SU-DHL-6 (cell line): Measurements from ENCODE around the gene ACER3.

Source experiments
- H2AFZ ChIP-seq: fragments of 200-600 bp; sonication (generic); 2 replicates; pipeline ENCODE4 v1.6.1; 2014; ENCODE audit warnings: low read depth, mild to moderate bottlenecking, moderate library complexity, mixed read lengths, antibody characterized with exemption, low read length; ENCODE audit not compliant: severe bottlenecking
- H3F3A ChIP-seq: fragments of 200-600 bp; shearing (Covaris generic); 2 replicates; pipeline ENCODE4 v1.6.0; 2016; ENCODE audit warnings: antibody characterized with exemption, mild to moderate bottlenecking; ENCODE audit not compliant: insufficient read depth
- H3K27ac ChIP-seq: fragments of 200-600 bp; sonication (generic); 2 replicates; pipeline ENCODE4 v1.5.1; 2016; ENCODE audit warnings: low read depth, mild to moderate bottlenecking, low read length, moderate library complexity, mixed read lengths
- H3K27me3 ChIP-seq: fragments of 200-600 bp; sonication (generic), shearing (Covaris generic); 2 replicates; pipeline ENCODE4 v1.6.0; 2014; ENCODE audit warnings: mild to moderate bottlenecking, low read length
- H3K36me3 ChIP-seq: fragments of 200-600 bp; sonication (generic); 2 replicates; pipeline ENCODE4 v1.6.1; 2014; ENCODE audit warnings: mild to moderate bottlenecking, low read length, mixed read lengths
- H3K4me2 ChIP-seq: fragments of 300-600, 200-600 bp; shearing (Covaris generic), sonication (generic); 2 replicates; pipeline ENCODE4 v1.6.0; 2014; ENCODE audit warnings: low read length, low read depth, mild to moderate bottlenecking; ENCODE audit not compliant: poor library complexity, severe bottlenecking
- H3K4me3 ChIP-seq: fragments of 200-600 bp; sonication (generic); 2 replicates; pipeline ENCODE4 v1.5.1; 2014; ENCODE audit warnings: antibody characterized with exemption, low read length, mild to moderate bottlenecking, mixed read lengths; ENCODE audit not compliant: insufficient read depth, poor library complexity, severe bottlenecking
- H3K79me2 ChIP-seq: fragments of 200-600 bp; sonication (generic); 2 replicates; pipeline ENCODE4 v1.6.1; 2014; ENCODE audit warnings: mild to moderate bottlenecking, low read length, moderate library complexity; ENCODE audit not compliant: insufficient read depth
- H3K9ac ChIP-seq: fragments of 200-600 bp; sonication (generic); 2 replicates; pipeline ENCODE4 v1.7.0; 2014; ENCODE audit warnings: mild to moderate bottlenecking, low read length
- H3K9me2 ChIP-seq: fragments of 200-600 bp; sonication (generic); replicated peaks from 2 replicates; pipeline ENCODE4 v1.6.1; 2014; ENCODE audit warnings: low read length; ENCODE audit not compliant: insufficient read depth
- H3K9me3 ChIP-seq: fragments of 200-600 bp; sonication (generic); 2 replicates; pipeline ENCODE4 v1.6.1; 2014; ENCODE audit warnings: low read length, mixed read lengths; ENCODE audit not compliant: insufficient read depth
- H4K20me1 ChIP-seq: fragments of 200-600 bp; sonication (generic); 2 replicates; pipeline ENCODE4 v1.6.1; 2014; ENCODE audit warnings: low read depth, mild to moderate bottlenecking, antibody characterized with exemption, low read length, moderate library complexity, mixed read lengths
- EZH2phosphoT487 ChIP-seq: fragments of 200-600 bp; sonication (generic), shearing (Covaris generic); conservative IDR thresholded peaks from 2 replicates; pipeline ENCODE4 v1.6.1; 2018; ENCODE audit warnings: mild to moderate bottlenecking, antibody characterized with exemption, low read length, moderate library complexity, mixed read lengths
- TF ChIP-seq, protein P1 (sequence below): fragments of 200-600 bp; sonication (generic); IDR thresholded peaks from one replicate; pipeline ENCODE4 v1.5.1; 2017; ENCODE audit warnings: antibody characterized with exemption, mild to moderate bottlenecking, low read length, moderate library complexity; ENCODE audit not compliant: insufficient read depth, poor library complexity, severe bottlenecking

The ACER3 gene

DNA sequence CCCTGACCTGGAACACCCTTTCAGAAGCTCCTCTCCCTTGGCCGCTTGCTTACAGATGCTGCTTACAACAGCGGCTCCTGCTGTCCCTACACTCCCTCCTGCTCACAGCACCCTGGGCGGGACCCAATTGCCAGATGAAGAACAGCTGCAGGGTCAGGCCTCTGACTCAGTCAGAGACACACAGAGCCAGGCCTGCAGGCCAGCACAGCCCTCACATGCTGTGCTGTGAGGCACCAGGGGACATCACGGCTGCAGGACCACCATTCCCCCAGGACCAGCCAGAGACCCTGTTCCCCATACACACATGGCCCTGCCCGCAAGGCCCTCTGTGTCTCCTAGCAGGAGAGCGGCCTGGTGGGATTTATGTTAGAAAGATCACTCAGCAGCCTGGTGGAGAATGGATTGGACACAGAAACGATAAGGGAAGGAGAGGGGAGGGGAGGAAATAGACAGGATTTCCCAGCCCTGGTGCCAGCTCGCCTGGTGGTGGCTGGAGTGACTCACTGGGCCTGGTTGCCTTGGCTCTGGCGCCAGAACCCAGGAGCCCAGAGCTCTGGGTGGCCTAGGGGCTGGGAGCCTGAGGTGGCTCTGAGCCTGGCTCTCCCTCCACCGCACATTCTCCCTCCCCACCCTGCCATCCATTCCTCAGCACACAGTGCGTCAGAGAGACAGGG lies 212.7 kb downstream of the ACER3 start:
- no peaks in the 10 kb centered on the region for H3K9me3 ChIP-seq
- H3K79me2 ChIP-seq: no peaks in the 10 kb centered on the region
- no peaks in the 10 kb centered on the region for H3K36me3 ChIP-seq
- no peak overlapping the region for H3K9ac ChIP-seq
- no peak overlapping the region for H2AFZ ChIP-seq
- no peak overlapping the region for H3K27ac ChIP-seq
- H3K27me3 ChIP-seq: no peaks in the 10 kb centered on the region
- no peak overlapping the region for H3K4me2 ChIP-seq
- H3K4me3 ChIP-seq: no peak overlapping the region
- H3F3A ChIP-seq: no peaks in the 10 kb centered on the region
- H3K9me2 ChIP-seq: no peaks in the 10 kb centered on the region
- no peak for TF ChIP-seq EZH2phosphoT487
- TF ChIP-seq, protein P1, sequence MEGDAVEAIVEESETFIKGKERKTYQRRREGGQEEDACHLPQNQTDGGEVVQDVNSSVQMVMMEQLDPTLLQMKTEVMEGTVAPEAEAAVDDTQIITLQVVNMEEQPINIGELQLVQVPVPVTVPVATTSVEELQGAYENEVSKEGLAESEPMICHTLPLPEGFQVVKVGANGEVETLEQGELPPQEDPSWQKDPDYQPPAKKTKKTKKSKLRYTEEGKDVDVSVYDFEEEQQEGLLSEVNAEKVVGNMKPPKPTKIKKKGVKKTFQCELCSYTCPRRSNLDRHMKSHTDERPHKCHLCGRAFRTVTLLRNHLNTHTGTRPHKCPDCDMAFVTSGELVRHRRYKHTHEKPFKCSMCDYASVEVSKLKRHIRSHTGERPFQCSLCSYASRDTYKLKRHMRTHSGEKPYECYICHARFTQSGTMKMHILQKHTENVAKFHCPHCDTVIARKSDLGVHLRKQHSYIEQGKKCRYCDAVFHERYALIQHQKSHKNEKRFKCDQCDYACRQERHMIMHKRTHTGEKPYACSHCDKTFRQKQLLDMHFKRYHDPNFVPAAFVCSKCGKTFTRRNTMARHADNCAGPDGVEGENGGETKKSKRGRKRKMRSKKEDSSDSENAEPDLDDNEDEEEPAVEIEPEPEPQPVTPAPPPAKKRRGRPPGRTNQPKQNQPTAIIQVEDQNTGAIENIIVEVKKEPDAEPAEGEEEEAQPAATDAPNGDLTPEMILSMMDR: no peak
- H4K20me1 ChIP-seq: no peaks in the 10 kb centered on the region

- H3K79me2 ChIP-seq: no peaks in the 10 kb centered on the region
- H3K27me3 ChIP-seq: no peaks in the 10 kb centered on the region
- no peak overlapping the region for H2AFZ ChIP-seq
- no peak overlapping the region for H3K4me2 ChIP-seq
- H3K9me3 ChIP-seq: no peaks in the 10 kb centered on the region
- no peak overlapping the region for H3K4me3 ChIP-seq
- H3K9me2 ChIP-seq: no peaks in the 10 kb centered on the region
- no peak overlapping the region for H3K27ac ChIP-seq
- TF ChIP-seq EZH2phosphoT487: no peak
- TF ChIP-seq, protein P1: no peak
- no peaks in the 10 kb centered on the region for H3F3A ChIP-seq
- no peaks in the 10 kb centered on the region for H3K36me3 ChIP-seq
- H3K9ac ChIP-seq: no peak overlapping the region
- H4K20me1 ChIP-seq: no peaks in the 10 kb centered on the region
These were observed 213.5 kb downstream of the ACER3 start for GRCh38 chr11:77074205-77074604.

DNA sequence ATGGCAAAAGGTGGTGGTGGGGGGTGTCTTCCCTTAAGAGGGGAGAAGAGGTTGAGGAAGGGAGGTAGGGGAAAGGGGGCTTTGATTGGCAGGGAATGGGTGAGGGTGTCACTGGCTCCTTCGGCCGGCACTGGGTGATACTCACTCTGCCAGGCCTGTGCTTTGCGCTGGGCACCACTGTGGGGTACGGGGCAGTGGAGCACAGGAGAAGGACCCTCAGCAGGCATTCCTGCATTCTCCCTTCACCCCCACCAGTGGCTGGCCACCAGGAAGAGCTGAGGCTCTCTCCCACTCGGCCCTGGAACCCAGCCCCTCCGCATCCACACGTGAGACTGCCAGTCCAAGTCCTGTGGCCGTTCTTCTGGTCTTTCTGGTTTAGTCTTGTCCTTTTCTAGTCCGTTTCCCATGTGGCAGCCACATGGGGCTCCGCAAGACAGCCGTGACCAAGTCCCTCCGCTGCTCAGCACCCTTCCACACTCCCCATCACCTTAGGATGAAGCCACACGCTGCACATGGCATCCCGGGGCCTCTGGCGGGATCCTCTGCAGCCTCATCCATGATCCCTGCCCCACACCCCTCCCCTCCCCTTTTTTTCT lies 214.0 kb downstream of the ACER3 start:
- TF ChIP-seq, protein P1: no peak
- TF ChIP-seq EZH2phosphoT487: no peak
- Histone ChIP-seq H2AFZ (no peak overlapping the region), H3K36me3 (no peaks in the 10 kb centered on the region), H3K9me3 (no peaks in the 10 kb centered on the region), H4K20me1 (no peaks in the 10 kb centered on the region), H3K9ac (no peak overlapping the region), H3K27me3 (no peaks in the 10 kb centered on the region), H3F3A (no peaks in the 10 kb centered on the region), H3K4me2 (no peak overlapping the region), H3K79me2 (no peaks in the 10 kb centered on the region), H3K4me3 (no peak overlapping the region), H3K9me2 (no peaks in the 10 kb centered on the region), H3K27ac (no peak overlapping the region)
